SU-DHL-6 (cell line): Measurements from ENCODE around the gene ANKLE1.

Experiments
- CTCF ChIP-seq: fragments of 200-600 bp; sonication (generic); IDR thresholded peaks from one replicate; pipeline ENCODE4 v1.5.1; 2017; ENCODE audit warnings: antibody characterized with exemption, mild to moderate bottlenecking, low read length, moderate library complexity; ENCODE audit not compliant: insufficient read depth, poor library complexity, severe bottlenecking
- EZH2phosphoT487 ChIP-seq: fragments of 200-600 bp; sonication (generic), shearing (Covaris generic); conservative IDR thresholded peaks from 2 replicates; pipeline ENCODE4 v1.6.1; 2018; ENCODE audit warnings: mild to moderate bottlenecking, antibody characterized with exemption, low read length, moderate library complexity, mixed read lengths

- no peak for TF ChIP-seq CTCF
- no peak for TF ChIP-seq EZH2phosphoT487
These were observed 47.0 kb downstream of the ANKLE1 start for GRCh38 chr19:17328517-17329365.
